OCI-LY7 (cell line): ENCODE measurements around the gene SPSB1.

ENCODE experiments used
- CTCF ChIP-seq: fragments of 200-600 bp; sonication (generic); conservative IDR thresholded peaks from 2 replicates; pipeline ENCODE4 v1.5.1; 2014; ENCODE audit warnings: mild to moderate bottlenecking, antibody characterized with exemption, low read length, moderate library complexity, mixed read lengths
- EZH2phosphoT487 ChIP-seq: fragments of 200-600 bp; sonication (generic); IDR thresholded peaks from 2 replicates; pipeline ENCODE4 v1.6.1; 2018; ENCODE audit warnings: low read depth, borderline replicate concordance, mild to moderate bottlenecking, mixed run types, antibody characterized with exemption, low read length, moderate library complexity, mixed read lengths

DNA sequence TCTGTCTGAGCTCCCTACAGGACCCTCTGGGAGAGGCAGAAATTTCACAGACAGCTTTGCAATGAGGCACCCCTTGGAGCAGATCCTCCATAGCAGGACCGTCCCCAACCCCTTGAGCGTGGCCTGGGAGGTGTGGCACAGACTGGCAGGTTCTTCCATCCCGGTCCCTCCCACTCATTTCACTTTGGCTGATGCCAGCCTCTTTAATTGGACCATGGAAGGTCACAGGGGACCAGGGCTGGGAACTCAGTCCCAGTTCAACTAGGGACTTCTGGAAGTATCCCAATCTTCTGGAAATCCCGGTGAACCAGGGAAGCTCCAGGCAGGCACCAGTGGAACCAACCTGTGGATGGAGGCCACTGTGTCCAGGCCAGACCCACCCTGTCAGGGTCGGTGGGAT, 83.7 kb downstream of the SPSB1 start:
- TF ChIP-seq CTCF (no peak), EZH2phosphoT487 (no peak)
